CD4-positive, alpha-beta T cell treated with Interleukin-21 for 1 hour (primary cell): Measurements from ENCODE around the gene OR5H1.
"Not testable (repeated sequence)": the region's sequence is repeated elsewhere in the genome, so short reads cannot be mapped to it uniquely, and the experiment has no call there.

Experiments used
- DNase-seq: peaks from one replicate; pipeline ENCODE4 v3.0.0-alpha.2; 2020

OR5H1 gene

DNA sequence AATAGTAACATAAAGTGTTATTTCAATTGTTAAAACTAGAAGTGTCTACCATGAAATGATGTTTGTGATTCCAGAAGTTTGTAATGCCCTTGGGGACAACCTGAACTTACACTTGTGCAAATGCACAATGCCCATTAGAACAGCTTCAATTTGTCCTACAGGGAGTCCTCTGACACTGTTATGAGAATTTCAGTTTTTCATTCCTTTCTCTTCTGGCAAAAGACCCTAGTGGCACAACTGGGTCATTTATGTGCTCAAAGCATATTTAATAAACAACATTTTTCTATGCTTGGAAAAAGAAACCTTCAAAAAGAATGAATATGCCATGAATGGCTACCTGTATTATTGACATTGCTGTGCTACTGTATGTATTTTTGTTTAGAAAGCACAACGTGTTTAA, at the start of gene OR5H1:
OR5H1 (plus strand) TSS at position 301 of the 400 bp plus-strand sequence. CDS start 1,977 bp downstream, outside the sequence.
- DNase-seq = no peak

- no peak for DNase-seq
Measured at GRCh38 chr3:98086873-98087272, 43.6 kb upstream of the OR5H1 start, which contains the start of gene OR5AC2. Gene OR5AC2, plus strand, starts transcription at chr3:98087173. Its CDS starts 0 bp downstream, at chr3:98087173.

GRCh38 chr3:98095882-98096281, 34.6 kb upstream of the OR5H1 start:
- DNase-seq = no peak

DNA sequence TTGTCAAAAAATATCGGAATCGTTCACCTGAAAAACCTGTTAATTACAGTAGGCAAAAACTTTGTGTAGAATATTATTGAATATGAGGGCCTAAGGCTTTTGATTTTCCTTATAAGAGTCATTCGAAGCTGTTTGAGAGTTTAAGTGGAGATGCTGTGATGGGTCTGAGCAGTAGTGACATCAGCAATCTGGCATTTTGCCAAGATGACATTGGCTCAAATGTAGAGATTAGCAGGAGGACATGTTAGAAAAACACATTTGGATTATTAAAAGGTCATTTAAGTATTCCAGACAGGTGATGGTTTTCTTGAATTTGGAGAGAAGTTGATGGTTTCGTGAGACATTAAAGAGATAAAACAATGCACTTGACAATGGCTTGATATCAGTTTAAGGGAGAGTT, 30.7 kb upstream of the OR5H1 start:
- no peak for DNase-seq

GRCh38 chr3:98108162-98108561, 22.4 kb upstream of the OR5H1 start:
- DNase-seq = no peak

- DNase-seq = no peak
Measured at GRCh38 chr3:98109807-98110549, 20.5 kb upstream of the OR5H1 start.

- DNase-seq = no peak
Measured at GRCh38 chr3:98110550-98110908, 20.0 kb upstream of the OR5H1 start.

GRCh38 chr3:98114264-98114663, 16.3 kb upstream of the OR5H1 start:
- no peak for DNase-seq

DNA sequence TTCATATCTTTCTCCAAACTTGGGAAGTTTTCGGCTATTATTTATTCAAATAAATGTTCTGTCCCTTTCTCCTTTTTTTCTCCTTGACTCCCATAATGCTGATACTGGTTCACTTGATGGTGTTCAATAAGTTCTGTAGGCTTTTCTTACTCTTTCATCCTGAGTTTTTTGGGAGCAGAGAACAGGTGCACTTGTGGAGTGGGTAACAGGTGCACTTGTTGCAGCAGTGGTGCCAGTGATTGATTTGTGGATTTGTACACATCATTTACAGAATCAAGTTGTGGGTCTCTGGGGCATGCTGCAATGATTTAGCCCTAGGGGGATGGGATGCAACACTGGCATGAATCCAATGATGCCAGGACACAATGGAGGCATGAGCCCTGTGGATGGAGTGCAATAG, 14.8 kb upstream of the OR5H1 start:
- DNase-seq = no peak

DNA sequence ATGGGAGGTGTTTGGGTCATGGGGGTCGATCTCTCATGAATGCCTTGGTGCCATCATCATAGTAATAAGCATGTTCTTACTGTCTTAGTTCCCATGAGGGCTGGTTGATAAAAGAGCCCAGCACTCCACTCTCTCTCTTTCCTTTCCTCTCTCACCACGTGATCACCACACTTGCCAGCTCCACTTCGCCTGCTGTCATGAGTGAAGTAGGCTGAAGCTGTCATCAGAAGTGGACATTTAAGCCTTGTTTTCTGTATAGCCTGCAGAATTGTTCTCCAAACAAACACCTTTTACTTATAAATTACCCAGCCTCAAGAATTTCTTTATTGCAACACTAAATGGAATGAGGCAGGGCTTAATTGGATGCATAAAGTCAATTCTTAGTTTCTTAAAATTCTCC, 6.1 kb downstream of the OR5H1 start:
- no peak for DNase-seq

DNA sequence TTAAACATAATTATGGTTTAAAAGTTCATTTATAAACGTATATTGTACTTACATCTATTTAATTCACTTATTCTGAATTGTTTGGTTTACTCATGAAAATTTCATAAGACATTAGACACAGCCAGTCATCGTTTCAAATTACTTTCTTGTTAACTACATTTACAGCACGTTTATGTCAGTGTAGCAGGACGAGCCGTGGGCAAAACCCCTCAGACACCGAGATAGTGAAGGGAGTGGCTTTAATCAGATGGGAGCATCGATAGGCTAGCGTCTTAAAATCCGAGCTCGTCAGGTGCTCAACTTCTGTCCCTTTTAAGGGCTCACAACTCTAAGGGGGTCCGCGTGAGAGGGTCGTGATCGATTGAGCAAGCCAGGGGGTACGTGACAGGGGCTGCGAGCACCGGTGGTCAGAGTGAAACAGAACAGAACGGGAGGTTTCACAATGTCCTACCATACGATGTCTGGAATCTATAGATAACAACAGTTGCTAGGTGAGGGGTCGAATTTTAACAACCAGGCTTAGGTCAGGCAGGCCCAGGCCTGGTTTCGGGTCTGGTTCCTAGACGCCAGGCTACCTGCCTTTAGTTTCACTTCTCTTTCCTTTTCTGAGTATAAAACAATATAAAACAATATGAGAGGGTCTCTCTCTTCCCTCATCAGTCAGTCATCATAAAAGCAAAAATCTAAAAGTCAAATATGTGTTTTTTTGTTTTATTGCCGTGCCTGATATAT, 7.5 kb downstream of the OR5H1 start:
- DNase-seq = not testable (repeated sequence)

- DNase-seq = no peak
Measured at GRCh38 chr3:98140531-98140930, 10.0 kb downstream of the OR5H1 start.

DNA sequence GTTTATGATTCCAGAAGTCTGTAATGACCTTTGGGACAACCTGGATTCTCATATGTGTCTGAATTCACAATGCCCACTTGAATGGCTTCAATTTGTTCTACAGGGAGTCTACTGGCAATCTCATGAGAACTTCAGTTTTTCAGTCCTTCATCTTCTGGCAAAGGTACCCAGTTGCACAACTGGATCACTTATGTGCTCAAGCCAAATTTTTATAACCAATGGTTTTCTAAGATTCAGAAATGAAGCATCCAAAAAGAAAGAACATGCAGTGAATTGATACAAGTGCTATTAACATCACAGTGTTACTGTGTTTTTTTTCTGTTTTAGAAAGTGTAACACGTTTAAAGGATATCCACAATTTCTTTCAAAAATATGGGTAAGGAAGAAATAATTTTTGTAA, 16.7 kb downstream of the OR5H1 start, which contains the start of gene OR5H14:
OR5H14 (plus strand) TSS at position 301 of the 400 bp plus-strand sequence. CDS start 1,907 bp downstream, outside the sequence.
- DNase-seq = no peak

DNA sequence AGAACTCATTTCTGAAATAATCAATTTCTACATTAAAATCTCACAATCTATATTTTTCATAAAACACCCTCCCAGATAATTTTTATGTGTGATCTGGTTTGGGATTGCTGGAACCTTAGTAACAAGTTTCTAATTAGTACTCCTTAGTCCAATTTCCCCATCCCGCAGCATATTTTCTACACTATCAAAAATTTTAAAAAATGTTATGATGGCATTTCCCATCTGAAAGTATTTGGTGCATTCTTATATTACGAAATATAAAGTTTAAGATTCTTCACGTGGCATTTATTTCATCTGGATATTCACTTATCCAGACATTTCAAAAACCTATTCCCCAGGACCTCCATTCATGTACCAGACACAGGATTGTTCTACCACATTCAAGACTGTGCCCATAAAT, 18.2 kb downstream of the OR5H1 start:
- DNase-seq = no peak

GRCh38 chr3:98149456-98149855, 18.9 kb downstream of the OR5H1 start:
- not testable (repeated sequence) for DNase-seq

- no peak for DNase-seq
Measured at GRCh38 chr3:98151241-98151640, 20.7 kb downstream of the OR5H1 start.

GRCh38 chr3:98166396-98166795, 35.9 kb downstream of the OR5H1 start, which contains the start of gene OR5H15:
Gene OR5H15, plus strand, starts transcription at chr3:98166696. Its CDS starts 2,004 bp downstream, at chr3:98168700.
- DNase-seq = no peak

GRCh38 chr3:98171071-98171470, 40.5 kb downstream of the OR5H1 start:
- no peak for DNase-seq

DNA sequence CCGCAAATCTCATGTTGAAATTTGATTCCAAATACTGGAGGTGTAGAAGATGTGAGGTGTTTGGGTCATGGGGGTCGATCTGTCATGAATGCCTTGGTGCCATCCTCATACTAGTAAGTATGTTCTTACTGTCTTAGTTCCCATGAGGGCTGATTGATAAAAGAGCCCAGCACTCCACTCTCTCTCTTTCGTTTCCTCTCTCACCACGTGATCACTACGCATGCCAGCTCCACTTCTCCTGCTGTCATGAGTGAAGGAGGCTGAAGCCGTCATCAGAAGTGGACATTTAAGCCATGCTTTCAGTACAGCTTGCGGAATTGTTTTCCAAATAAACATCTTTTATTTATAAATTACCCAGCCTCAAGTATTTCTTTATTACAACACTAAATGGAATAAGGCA, 42.1 kb downstream of the OR5H1 start:
- DNase-seq = no peak

- DNase-seq = no peak
Measured at GRCh38 chr3:98180319-98180890, 49.9 kb downstream of the OR5H1 start.

DNA sequence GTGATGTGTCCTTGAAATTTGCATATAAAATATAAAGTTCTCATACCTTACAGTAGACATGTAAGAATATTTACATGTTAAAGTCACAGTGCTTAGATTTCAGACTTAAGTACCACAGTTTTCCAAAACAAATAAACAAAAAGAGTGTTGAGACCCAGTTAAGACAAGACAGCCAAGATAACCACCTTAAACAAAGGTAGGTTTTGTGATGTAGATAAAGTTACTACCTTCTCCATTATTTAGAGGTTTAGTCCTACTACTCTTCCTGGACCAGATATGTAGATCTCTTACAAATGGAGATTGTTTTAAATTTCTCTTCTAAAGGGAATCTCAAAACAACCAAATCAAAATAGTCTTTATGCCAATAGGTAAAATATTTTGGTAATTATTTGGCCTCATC, 51.7 kb downstream of the OR5H1 start:
- no peak for DNase-seq

- DNase-seq = no peak
Measured at GRCh38 chr3:98185180-98185579, 54.7 kb downstream of the OR5H1 start.
